Measurements from ENCODE around the gene TENM4. TPM values are rescaled to one million over a fixed set of nuclear protein-coding genes. Genes with fewer than 3 reads are reported as not detected.

Gene TENM4
- polyA plus RNA-seq, 2 of the 4 experiments (the other 2 are of a cell fraction) = 0.06 to 0.31 TPM

DNA sequence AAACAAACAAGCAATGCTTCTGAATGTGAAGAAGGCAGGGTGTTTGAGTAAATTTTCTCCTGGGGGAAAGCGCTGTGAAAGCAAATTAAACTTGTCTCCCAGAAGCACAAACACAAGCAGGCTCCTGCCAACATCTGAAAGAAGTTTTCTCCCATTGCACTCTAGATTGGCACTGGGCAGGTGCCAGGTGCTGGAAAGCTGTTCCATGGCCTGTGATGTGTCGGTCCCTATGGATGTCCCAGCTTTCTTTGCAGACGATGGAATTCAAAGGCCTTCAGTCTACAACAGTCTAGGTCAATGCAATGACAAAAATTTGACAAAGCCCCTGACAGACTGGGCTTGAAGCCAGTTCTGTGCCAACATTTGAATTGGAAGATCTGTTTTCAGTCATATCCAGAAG, 620.1 kb downstream of the TENM4 start:
- Histone ChIP-seq H3K9me3 (no peaks in the 10 kb centered on the region), H3K4me3 (no peak overlapping the region), H3K27ac (no peak overlapping the region), H3K4me2 (no peak overlapping the region), H3K4me1 (no peaks in the 10 kb centered on the region)
- DNase-seq (ENCODE audit: low read depth in 1 of 2, low spot score in 1 of 2) (no peak), FAIRE-seq (no peak), ATAC-seq (no peak)
- CTCF ChIA-PET = no interaction called here
- TF ChIP-seq KDM5A (IDR thresholded peaks at IDR 0.05) (no peak), ZFP36 (IDR thresholded peaks at IDR 0.05; ENCODE audit: borderline replicate concordance, partially characterized antibody) (no peak), SMC3 (IDR thresholded peaks at IDR 0.05) (no peak), ZSCAN20 (CRISPR knock-in tag; IDR thresholded peaks at IDR 0.05) (no peak), JUNB (IDR thresholded peaks at IDR 0.05) (no peak), RARB (CRISPR knock-in tag; IDR thresholded peaks at IDR 0.05) (no peak), HOXB5 (CRISPR knock-in tag; IDR thresholded peaks at IDR 0.05) (no peak), RAD21 (conservative IDR thresholded peaks at IDR 0.05 in 1 of 2, IDR thresholded peaks at IDR 0.05 in 1 of 2) (no peak), CHD2 (IDR thresholded peaks at IDR 0.05; ENCODE audit: low read length, partially characterized antibody) (no peak), HDAC2 (IDR thresholded peaks at IDR 0.05) (no peak), SREBF2 (IDR thresholded peaks at IDR 0.05) (no peak), EHF (CRISPR knock-in tag; IDR thresholded peaks at IDR 0.05) (no peak), JUN (IDR thresholded peaks at IDR 0.05) (no peak), RFX5 (IDR thresholded peaks at IDR 0.05) (no peak), MYC (IDR thresholded peaks at IDR 0.05; ENCODE audit: borderline replicate concordance, low read length) (no peak), MAZ (IDR thresholded peaks at IDR 0.05; ENCODE audit: borderline replicate concordance, low read depth, low read length) (no peak), POLR2AphosphoS2 (conservative IDR thresholded peaks at IDR 0.05; ENCODE audit: low read length) (no peak), REST (IDR thresholded peaks at IDR 0.05) (no peak)
- POLR2A ChIA-PET = no interaction called here
- 59% methylated on average over 3 of the region's 3 CpGs for WGBS (ENCODE audit: missing lambda C conversion rate)

DNA sequence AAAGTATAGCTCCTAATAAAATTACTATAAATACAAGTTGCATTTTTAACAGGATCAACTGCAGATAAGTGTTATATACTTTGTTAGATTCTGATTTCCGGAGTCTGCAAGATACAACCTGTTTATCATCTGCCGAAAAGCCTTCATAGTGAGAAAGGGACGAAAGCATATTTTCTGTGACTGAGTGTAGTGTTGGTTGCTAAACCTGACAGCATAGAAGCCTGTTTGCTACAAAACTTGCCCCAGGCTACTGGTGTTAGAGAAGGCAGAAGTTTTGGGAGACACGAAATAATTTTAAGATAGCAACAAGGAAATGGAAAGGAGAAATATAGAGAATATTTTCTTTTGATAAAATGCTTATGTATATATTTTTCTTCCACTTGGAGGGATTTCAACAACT, 622.6 kb downstream of the TENM4 start:
- no peak for TF ChIP-seq HOXA7 (CRISPR knock-in tag; IDR thresholded peaks at IDR 0.05)
- ChIA-PET CTCF (interaction anchor here (0.7 to 2.1 kb wide), 2 partner anchors 19 to 20 kb away, joined by 3 to 9 read pairs; no protein-coding TSS in a partner anchor), POLR2A (no interaction called here)
- no peaks in the 10 kb centered on the region for H3K4me1 ChIP-seq
- H3K9me3 ChIP-seq = no peaks in the 10 kb centered on the region
- no peak overlapping the region for H3K4me3 ChIP-seq
- FAIRE-seq = no peak
- WGBS (ENCODE audit: missing lambda C conversion rate) = 67% methylated on average over 4 of the region's 4 CpGs
- H3K4me2 ChIP-seq = no peak overlapping the region
- no peak overlapping the region for H3K27ac ChIP-seq
- no peak for DNase-seq (ENCODE audit: low read depth in 1 of 2, low spot score in 1 of 2)
- ATAC-seq = no peak

- POLR2A ChIA-PET = no interaction called here
- Histone ChIP-seq H3K4me3 (no peak overlapping the region), H3K27ac (no peak overlapping the region), H3K9me3 (no peaks in the 10 kb centered on the region), H3K4me2 (no peak overlapping the region), H3K4me1 (no peaks in the 10 kb centered on the region)
- TF ChIP-seq HOXB13 (CRISPR knock-in tag; IDR thresholded peaks at IDR 0.05; ENCODE audit: low read depth) (no peak), GATA3 (IDR thresholded peaks at IDR 0.05; ENCODE audit: borderline replicate concordance) (no peak), NFE2L2 (conservative IDR thresholded peaks at IDR 0.05; ENCODE audit: low read length) (no peak), CBX8 (IDR thresholded peaks at IDR 0.05) (no peak), RFX5 (IDR thresholded peaks at IDR 0.05) (no peak), ELK1 (IDR thresholded peaks at IDR 0.05; ENCODE audit: low read depth, low read length) (no peak), RNF2 (IDR thresholded peaks at IDR 0.05; ENCODE audit: borderline replicate concordance, low read depth) (no peak)
- CTCF ChIA-PET = interaction anchor here (1.0 kb wide), 1 partner anchor 12 kb away, joined by 4 read pairs; no protein-coding TSS in a partner anchor
- FAIRE-seq (no peak), DNase-seq (ENCODE audit: low read depth in 1 of 2, low spot score in 1 of 2) (no peak), ATAC-seq (no peak)
- WGBS (ENCODE audit: missing lambda C conversion rate) = 70% methylated on average over 6 of the region's 6 CpGs
These were observed 625.0 kb downstream of the TENM4 start for GRCh38 chr11:78815831-78816230.
